HepG2 (cell line): ENCODE data around the gene ZBTB46. TPM values are rescaled to one million over a fixed set of nuclear protein-coding genes. Genes with fewer than 3 reads are reported as not detected.

Experiments used
- CEBPZ ChIP-seq: IDR thresholded peaks from 2 replicates; pipeline ENCODE4 v1.6.1; 2012; ENCODE audit warnings: low read length, improper control_type of control experiment
- EZH2 ChIP-seq: conservative IDR thresholded peaks from 2 replicates; pipeline ENCODE4 v1.6.1; 2012; ENCODE audit warnings: mild to moderate bottlenecking, low read depth, low read length, moderate library complexity
- JUND ChIP-seq: sonication (generic); formaldehyde crosslinking; IDR thresholded peaks from 2 replicates; pipeline ENCODE4 v1.8.0; 2022; ENCODE audit warnings: mild to moderate bottlenecking, missing genetic modification reagents
- MLLT10 ChIP-seq: sonication (generic); formaldehyde crosslinking; IDR thresholded peaks from 2 replicates; pipeline ENCODE4 v1.4.0; 2020; ENCODE audit warnings: missing genetic modification reagents
- NR3C1 ChIP-seq: sonication (generic); formaldehyde crosslinking; IDR thresholded peaks from 2 replicates; pipeline ENCODE4 v1.4.0; 2020; ENCODE audit warnings: missing genetic modification reagents
- SAP130 ChIP-seq: IDR thresholded peaks from 2 replicates; pipeline ENCODE4 v1.6.1; 2016; ENCODE audit warnings: low read depth
- SETDB1 ChIP-seq: sonication (generic); formaldehyde crosslinking; IDR thresholded peaks from 2 replicates; pipeline ENCODE4 v1.5.1; 2020; ENCODE audit warnings: missing genetic modification reagents, mild to moderate bottlenecking, borderline replicate concordance
- ZNF10 ChIP-seq: sonication (generic); formaldehyde crosslinking; IDR thresholded peaks from 2 replicates; pipeline ENCODE4 v1.4.0; 2020; ENCODE audit warnings: mild to moderate bottlenecking, low read depth, missing genetic modification reagents, borderline replicate concordance
- ZNF101 ChIP-seq: sonication (generic); formaldehyde crosslinking; IDR thresholded peaks from 2 replicates; pipeline ENCODE4 v1.4.0; 2020; ENCODE audit warnings: mild to moderate bottlenecking, low read depth, missing genetic modification reagents, borderline replicate concordance
- ZNF17 ChIP-seq: sonication (generic); formaldehyde crosslinking; IDR thresholded peaks from 2 replicates; pipeline ENCODE4 v1.5.0; 2020; ENCODE audit warnings: mild to moderate bottlenecking, missing genetic modification reagents
- ZNF337 ChIP-seq: sonication (generic); formaldehyde crosslinking; IDR thresholded peaks from 2 replicates; pipeline ENCODE4 v1.5.1; 2020; ENCODE audit warnings: missing genetic modification reagents, low read depth, mild to moderate bottlenecking, borderline replicate concordance
- ZNF484 ChIP-seq: sonication (generic); formaldehyde crosslinking; IDR thresholded peaks from 2 replicates; pipeline ENCODE4 v1.5.1; 2020; ENCODE audit warnings: mild to moderate bottlenecking, low read depth, missing genetic modification reagents, borderline replicate concordance
- ZNF510 ChIP-seq: sonication (generic); formaldehyde crosslinking; IDR thresholded peaks from 2 replicates; pipeline ENCODE4 v1.4.0; 2020; ENCODE audit warnings: low read depth, mild to moderate bottlenecking, missing genetic modification reagents
- ZNF670 ChIP-seq: sonication (generic); formaldehyde crosslinking; IDR thresholded peaks from 2 replicates; pipeline ENCODE4 v1.8.0; 2022; ENCODE audit warnings: mild to moderate bottlenecking, missing genetic modification reagents, borderline replicate concordance
- ZNF7 ChIP-seq: IDR thresholded peaks from 2 replicates; pipeline ENCODE4 v1.6.1; 2016; ENCODE audit warnings: missing biosample characterization, missing genetic modification reagents
- ZSCAN12 ChIP-seq: sonication (generic); formaldehyde crosslinking; IDR thresholded peaks from 2 replicates; pipeline ENCODE4 v1.9.0; 2021; ENCODE audit warnings: mild to moderate bottlenecking, missing genetic modification reagents
- polyA plus RNA-seq, 8 experiments: library from polyadenylated mRNA; depleted of rRNA in 3 of 8; stranded (reverse) in 7 of 8; unstranded in 1 of 8; fragments of >200 nt; fragmentation: Illumina TruSeq in 4 of 8; extraction: Trizol in 4 of 8; gene quantifications; 2 replicates each; pipeline versions ENCODE4 v1.2.1 to v1.2.3, GENCODE V29; 2011 to 2016; ENCODE audit warnings: low read depth in 4 of 8, missing spikeins in 1 of 8, mixed read lengths in 1 of 8; ENCODE audit not compliant: insufficient read depth in 1 of 8
- total RNA-seq, 5 experiments: library from RNA; depleted of rRNA; stranded (reverse); fragments of >200 nt; fragmentation: Illumina TruSeq; extraction: Trizol; gene quantifications; 2 replicates each; pipeline ENCODE4 v1.2.3, GENCODE V29; 2016; ENCODE audit warnings: low read depth in 1 of 5
- TF ChIP-seq, protein P1 (sequence below): sonication (generic); formaldehyde crosslinking; IDR thresholded peaks from 2 replicates; pipeline ENCODE4 v1.4.0; 2020; ENCODE audit warnings: low read depth, missing genetic modification reagents
- TF ChIP-seq, protein P2 (sequence below): conservative IDR thresholded peaks from 2 replicates; pipeline ENCODE4 v1.6.1; 2018; ENCODE audit warnings: missing genetic modification reagents
- TF ChIP-seq, protein P3 (sequence below): sonication (generic); formaldehyde crosslinking; IDR thresholded peaks from 2 replicates; pipeline ENCODE4 v1.5.0; 2020; ENCODE audit warnings: mild to moderate bottlenecking, missing genetic modification reagents
- TF ChIP-seq, protein P4 (sequence below): sonication (generic); formaldehyde crosslinking; IDR thresholded peaks from 2 replicates; pipeline ENCODE4 v1.4.0; 2020; ENCODE audit warnings: missing genetic modification reagents; ENCODE audit errors: not compliant biosample characterization

ZBTB46 gene
- total and polyA plus RNA-seq, 2 of the 13 experiments (the other 11 are each of a cell fraction or from before 2014, with no cell fraction given): 1.6 to 13.5 TPM

DNA sequence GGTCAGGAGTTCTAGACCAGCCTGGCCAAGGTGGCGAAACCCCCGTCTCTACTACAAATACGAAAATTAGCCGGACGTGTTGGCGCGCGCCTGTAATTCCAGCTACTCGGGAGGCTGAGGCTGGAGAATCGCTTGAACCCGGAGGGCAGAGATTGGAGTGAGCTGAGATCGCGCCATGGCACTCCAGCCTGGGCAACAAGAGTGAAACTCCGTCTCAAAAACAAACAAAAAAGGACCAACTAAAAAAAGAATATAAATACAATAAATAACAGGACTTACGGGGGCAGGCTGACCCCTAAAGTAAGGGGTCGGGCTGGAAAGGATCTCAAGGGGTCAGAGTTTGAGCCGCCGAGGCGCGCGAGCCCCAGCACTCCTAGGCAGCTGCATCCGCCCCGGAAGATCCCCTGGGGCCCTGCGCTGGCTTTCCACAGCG is 33.5 kb upstream of the ZBTB46 start (continued):
- TF ChIP-seq, protein P1, sequence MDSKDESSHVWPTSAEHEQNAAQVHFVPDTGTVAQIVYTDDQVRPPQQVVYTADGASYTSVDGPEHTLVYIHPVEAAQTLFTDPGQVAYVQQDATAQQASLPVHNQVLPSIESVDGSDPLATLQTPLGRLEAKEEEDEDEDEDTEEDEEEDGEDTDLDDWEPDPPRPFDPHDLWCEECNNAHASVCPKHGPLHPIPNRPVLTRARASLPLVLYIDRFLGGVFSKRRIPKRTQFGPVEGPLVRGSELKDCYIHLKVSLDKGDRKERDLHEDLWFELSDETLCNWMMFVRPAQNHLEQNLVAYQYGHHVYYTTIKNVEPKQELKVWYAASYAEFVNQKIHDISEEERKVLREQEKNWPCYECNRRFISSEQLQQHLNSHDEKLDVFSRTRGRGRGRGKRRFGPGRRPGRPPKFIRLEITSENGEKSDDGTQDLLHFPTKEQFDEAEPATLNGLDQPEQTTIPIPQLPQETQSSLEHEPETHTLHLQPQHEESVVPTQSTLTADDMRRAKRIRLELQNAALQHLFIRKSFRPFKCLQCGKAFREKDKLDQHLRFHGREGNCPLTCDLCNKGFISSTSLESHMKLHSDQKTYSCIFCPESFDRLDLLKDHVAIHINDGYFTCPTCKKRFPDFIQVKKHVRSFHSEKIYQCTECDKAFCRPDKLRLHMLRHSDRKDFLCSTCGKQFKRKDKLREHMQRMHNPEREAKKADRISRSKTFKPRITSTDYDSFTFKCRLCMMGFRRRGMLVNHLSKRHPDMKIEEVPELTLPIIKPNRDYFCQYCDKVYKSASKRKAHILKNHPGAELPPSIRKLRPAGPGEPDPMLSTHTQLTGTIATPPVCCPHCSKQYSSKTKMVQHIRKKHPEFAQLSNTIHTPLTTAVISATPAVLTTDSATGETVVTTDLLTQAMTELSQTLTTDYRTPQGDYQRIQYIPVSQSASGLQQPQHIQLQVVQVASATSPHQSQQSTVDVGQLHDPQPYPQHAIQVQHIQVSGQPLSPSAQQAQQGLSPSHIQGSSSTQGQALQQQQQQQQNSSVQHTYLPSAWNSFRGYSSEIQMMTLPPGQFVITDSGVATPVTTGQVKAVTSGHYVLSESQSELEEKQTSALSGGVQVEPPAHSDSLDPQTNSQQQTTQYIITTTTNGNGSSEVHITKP: no peak
- 0 out of 2 replicates have a peak, but pooled peaks have one; percentile 0 for TF ChIP-seq ZNF337 (CRISPR knock-in tag)
- no peak for TF ChIP-seq CEBPZ
- no peak for TF ChIP-seq ZNF510 (CRISPR knock-in tag)
- no peak; the same call in 1 of the 2 replicates for TF ChIP-seq ZNF7 (CRISPR knock-in tag)
- TF ChIP-seq JUND: no peak
- TF ChIP-seq EZH2: no peak
- TF ChIP-seq ZNF670 (CRISPR knock-in tag): no peak
- no peak for TF ChIP-seq ZNF17
- TF ChIP-seq NR3C1: no peak
- TF ChIP-seq ZNF484: no peak
- TF ChIP-seq, protein P2, sequence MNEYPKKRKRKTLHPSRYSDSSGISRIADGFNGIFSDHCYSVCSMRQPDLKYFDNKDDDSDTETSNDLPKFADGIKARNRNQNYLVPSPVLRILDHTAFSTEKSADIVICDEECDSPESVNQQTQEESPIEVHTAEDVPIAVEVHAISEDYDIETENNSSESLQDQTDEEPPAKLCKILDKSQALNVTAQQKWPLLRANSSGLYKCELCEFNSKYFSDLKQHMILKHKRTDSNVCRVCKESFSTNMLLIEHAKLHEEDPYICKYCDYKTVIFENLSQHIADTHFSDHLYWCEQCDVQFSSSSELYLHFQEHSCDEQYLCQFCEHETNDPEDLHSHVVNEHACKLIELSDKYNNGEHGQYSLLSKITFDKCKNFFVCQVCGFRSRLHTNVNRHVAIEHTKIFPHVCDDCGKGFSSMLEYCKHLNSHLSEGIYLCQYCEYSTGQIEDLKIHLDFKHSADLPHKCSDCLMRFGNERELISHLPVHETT (CRISPR knock-in tag): no peak
- TF ChIP-seq ZNF10 (CRISPR knock-in tag): no peak
- TF ChIP-seq, protein P3, sequence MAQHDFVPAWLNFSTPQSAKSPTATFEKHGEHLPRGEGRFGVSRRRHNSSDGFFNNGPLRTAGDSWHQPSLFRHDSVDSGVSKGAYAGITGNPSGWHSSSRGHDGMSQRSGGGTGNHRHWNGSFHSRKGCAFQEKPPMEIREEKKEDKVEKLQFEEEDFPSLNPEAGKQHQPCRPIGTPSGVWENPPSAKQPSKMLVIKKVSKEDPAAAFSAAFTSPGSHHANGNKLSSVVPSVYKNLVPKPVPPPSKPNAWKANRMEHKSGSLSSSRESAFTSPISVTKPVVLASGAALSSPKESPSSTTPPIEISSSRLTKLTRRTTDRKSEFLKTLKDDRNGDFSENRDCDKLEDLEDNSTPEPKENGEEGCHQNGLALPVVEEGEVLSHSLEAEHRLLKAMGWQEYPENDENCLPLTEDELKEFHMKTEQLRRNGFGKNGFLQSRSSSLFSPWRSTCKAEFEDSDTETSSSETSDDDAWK (CRISPR knock-in tag): no peak
- TF ChIP-seq ZSCAN12 (CRISPR knock-in tag): no peak
- TF ChIP-seq ZNF101 (CRISPR knock-in tag): no peak
- no peak for TF ChIP-seq MLLT10 (CRISPR knock-in tag)
- no peak for TF ChIP-seq SETDB1 (CRISPR knock-in tag)
- TF ChIP-seq SAP130 (CRISPR knock-in tag): no peak
- TF ChIP-seq, protein P4, sequence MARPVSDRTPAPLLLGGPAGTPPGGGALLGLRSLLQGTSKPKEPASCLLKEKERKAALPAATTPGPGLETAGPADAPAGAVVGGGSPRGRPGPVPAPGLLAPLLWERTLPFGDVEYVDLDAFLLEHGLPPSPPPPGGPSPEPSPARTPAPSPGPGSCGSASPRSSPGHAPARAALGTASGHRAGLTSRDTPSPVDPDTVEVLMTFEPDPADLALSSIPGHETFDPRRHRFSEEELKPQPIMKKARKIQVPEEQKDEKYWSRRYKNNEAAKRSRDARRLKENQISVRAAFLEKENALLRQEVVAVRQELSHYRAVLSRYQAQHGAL (CRISPR knock-in tag): no peak
